BJ (cell line): ENCODE results near the gene HCCS. TPM values are rescaled to one million over a fixed set of nuclear protein-coding genes. Genes with fewer than 3 reads are reported as not detected.
"Not testable (repeated sequence)": the region's sequence is repeated elsewhere in the genome, so short reads cannot be mapped to it uniquely, and the experiment has no call there.

ENCODE experiments used
- CTCF ChIA-PET: fragments of 350-600 bp; formaldehyde crosslinking; extraction: SDS; loops from one replicate; lab custom pipeline; 2021; ENCODE audit warnings: antibody characterized with exemption, inconsistent platforms; lab: Yijun Ruan, JAX
- POLR2A ChIA-PET: fragments of 300-600 bp; sonication (Branson Sonifier 250); formaldehyde crosslinking; extraction: SDS; loops from one replicate; lab custom pipeline; 2021; ENCODE audit warnings: antibody characterized with exemption; lab: Charles Lee
- DNase-seq: peaks from one replicate; pipeline ENCODE4 v3.0.0-alpha.2; 2011; ENCODE audit warnings: low read depth
- H3K27me3 ChIP-seq: 2 replicates; pipeline ENCODE4 v1.6.0; 2011; ENCODE audit warnings: low read length; ENCODE audit not compliant: control insufficient read depth, insufficient read depth
- H3K36me3 ChIP-seq: 2 replicates; pipeline ENCODE4 v1.5.1; 2011; ENCODE audit warnings: low read length; ENCODE audit not compliant: control insufficient read depth, insufficient read depth
- H3K4me3 ChIP-seq: 2 replicates; pipeline ENCODE4 v1.5.1; 2011; ENCODE audit warnings: low read depth, mild to moderate bottlenecking, control low read depth, low read length
- CTCF ChIP-seq: IDR thresholded peaks from 2 replicates; pipeline ENCODE4 v1.5.1; 2011; ENCODE audit warnings: low read depth, mild to moderate bottlenecking, control low read depth, inconsistent platforms, low read length, moderate library complexity; ENCODE audit not compliant: insufficient read depth
- polyA plus RNA-seq: library from polyadenylated mRNA; depleted of rRNA; stranded (reverse); fragments of >200 nt; gene quantifications from 2 replicates; pipeline ENCODE4 v1.2.3, GENCODE V29; 2011

HCCS gene
- polyA plus RNA-seq, 1 experiment, result 18.9 TPM

- POLR2A ChIA-PET, result no interaction called here
- H3K27me3 ChIP-seq, result no peaks in the 10 kb centered on the region
Observed at GRCh38 chrX:11119313-11119943, 8.3 kb downstream of the HCCS start.

GRCh38 chrX:11123087-11123486, 12.0 kb downstream of the HCCS start:
- POLR2A ChIA-PET, H3K27me3 ChIP-seq, H3K4me3 ChIP-seq, H3K36me3 ChIP-seq, DNase-seq, CTCF ChIA-PET: not testable (repeated sequence)

More at GRCh38 chrX:11119313-11119943, 8.3 kb downstream of the HCCS start:
- no peak overlapping the region for H3K4me3 ChIP-seq
- TF ChIP-seq CTCF, result no peak
- DNase-seq, result no peak
- H3K36me3 ChIP-seq, result peaks cover 9% of the 10 kb centered on the region
- CTCF ChIA-PET, result no interaction called here

- H3K36me3 ChIP-seq, result peaks cover 1% of the 10 kb centered on the region; the same call in 1 of the 2 replicates
- CTCF ChIA-PET, result no interaction called here
- no peak overlapping the region for H3K4me3 ChIP-seq
- POLR2A ChIA-PET, result no interaction called here
- H3K27me3 ChIP-seq, result no peaks in the 10 kb centered on the region
- no peak for DNase-seq
- TF ChIP-seq CTCF, result no peak
Observed at GRCh38 chrX:11124112-11124511, 13.0 kb downstream of the HCCS start.

GRCh38 chrX:11125060-11125459, 13.9 kb downstream of the HCCS start:
- ChIA-PET POLR2A (no interaction called here), CTCF (no interaction called here)
- TF ChIP-seq CTCF, result no peak
- no peaks in the 10 kb centered on the region for H3K36me3 ChIP-seq
- no peak for DNase-seq
- no peaks in the 10 kb centered on the region for H3K27me3 ChIP-seq
- no peak overlapping the region for H3K4me3 ChIP-seq

GRCh38 chrX:11129534-11130105, 18.5 kb downstream of the HCCS start:
- no peak for TF ChIP-seq CTCF
- no peak overlapping the region for H3K4me3 ChIP-seq
- POLR2A ChIA-PET, result no interaction called here
- DNase-seq, result no peak
- CTCF ChIA-PET, result interaction anchor here (0.5 to 4.2 kb wide), 2 partner anchors 493 to 940 kb away, joined by 3 to 13 read pairs; no protein-coding TSS in a partner anchor
- H3K36me3 ChIP-seq, result no peaks in the 10 kb centered on the region
- no peaks in the 10 kb centered on the region for H3K27me3 ChIP-seq
